H9 (cell line): ENCODE data around the gene AJAP1. TPM values are rescaled to one million over a fixed set of nuclear protein-coding genes. Genes with fewer than 3 reads are reported as not detected.

Source experiments
- DNase-seq: peaks from one replicate; pipeline ENCODE4 v3.0.0-alpha.2; 2017
- H2AFZ ChIP-seq: one replicate; pipeline ENCODE4 v1.6.1; 2013; ENCODE audit warnings: mild to moderate bottlenecking, low read length, control low read depth, moderate library complexity
- H2AK5ac ChIP-seq: 2 replicates; pipeline ENCODE4 v1.6.1; 2013; ENCODE audit warnings: low read length, control low read depth, mixed read lengths; ENCODE audit not compliant: insufficient read length
- H2BK120ac ChIP-seq: one replicate; pipeline ENCODE4 v1.6.1; 2013; ENCODE audit warnings: low read depth, mild to moderate bottlenecking, low read length, control low read depth, inconsistent platforms; ENCODE audit not compliant: poor library complexity, severe bottlenecking
- H2BK12ac ChIP-seq: 2 replicates; pipeline ENCODE4 v1.6.1; 2013; ENCODE audit warnings: low read length, control low read depth, mixed read lengths, low read depth; ENCODE audit not compliant: insufficient read length
- H2BK15ac ChIP-seq: 2 replicates; pipeline ENCODE4 v1.6.1; 2013; ENCODE audit warnings: low read depth, low read length, control low read depth
- H2BK20ac ChIP-seq: one replicate; pipeline ENCODE4 v1.6.1; 2013; ENCODE audit warnings: low read depth, mild to moderate bottlenecking, low read length, control low read depth, inconsistent platforms; ENCODE audit not compliant: poor library complexity, severe bottlenecking
- H2BK5ac ChIP-seq: 2 replicates; pipeline ENCODE4 v1.6.1; 2013; ENCODE audit warnings: low read length, control low read depth, mixed read lengths; ENCODE audit not compliant: insufficient read length
- H3K14ac ChIP-seq: 2 replicates; pipeline ENCODE4 v1.6.1; 2013; ENCODE audit warnings: low read length, control low read depth; ENCODE audit not compliant: insufficient read depth
- H3K18ac ChIP-seq: 2 replicates; pipeline ENCODE4 v1.6.1; 2013; ENCODE audit warnings: low read depth, mild to moderate bottlenecking, mixed read lengths, low read length, control low read depth; ENCODE audit not compliant: insufficient read length
- H3K23ac ChIP-seq: 2 replicates; pipeline ENCODE4 v1.6.1; 2013; ENCODE audit warnings: low read length, control low read depth, mixed read lengths, low read depth; ENCODE audit not compliant: insufficient read length
- H3K23me2 ChIP-seq: 2 replicates; pipeline ENCODE4 v1.6.1; 2013; ENCODE audit warnings: low read depth, mild to moderate bottlenecking, mixed read lengths, low read length, control low read depth; ENCODE audit not compliant: insufficient read length, poor library complexity, severe bottlenecking
- H3K27ac ChIP-seq: 2 replicates; pipeline ENCODE4 v1.5.1; 2013; ENCODE audit warnings: low read length, control low read depth, mixed read lengths, low read depth; ENCODE audit not compliant: insufficient read length
- H3K27me3 ChIP-seq: 2 replicates; pipeline ENCODE4 v1.6.1; 2013; ENCODE audit warnings: low read length, control low read depth, inconsistent platforms; ENCODE audit not compliant: insufficient read depth
- H3K4ac ChIP-seq: 2 replicates; pipeline ENCODE4 v1.6.1; 2013; ENCODE audit warnings: low read depth, mild to moderate bottlenecking, control low read depth, inconsistent platforms, low read length, moderate library complexity
- H3K4me1 ChIP-seq: 2 replicates; pipeline ENCODE4 v1.6.1; 2013; ENCODE audit warnings: low read length, control low read depth, inconsistent platforms; ENCODE audit not compliant: insufficient read depth
- H3K4me2 ChIP-seq: 2 replicates; pipeline ENCODE4 v1.6.1; 2013; ENCODE audit warnings: low read length, control low read depth, mixed read lengths; ENCODE audit not compliant: insufficient read length, insufficient read depth
- H3K56ac ChIP-seq: 2 replicates; pipeline ENCODE4 v1.6.1; 2013; ENCODE audit warnings: low read depth, mild to moderate bottlenecking, mixed read lengths, low read length, control low read depth; ENCODE audit not compliant: insufficient read length
- H3K79me1 ChIP-seq: 2 replicates; pipeline ENCODE4 v1.6.1; 2013; ENCODE audit warnings: low read depth, mild to moderate bottlenecking, moderate library complexity, low read length, control low read depth, inconsistent platforms; ENCODE audit not compliant: insufficient read depth, poor library complexity, severe bottlenecking
- H3K79me2 ChIP-seq: 2 replicates; pipeline ENCODE4 v1.6.1; 2013; ENCODE audit warnings: low read length, control low read depth, inconsistent platforms; ENCODE audit not compliant: insufficient read depth
- H3K9ac ChIP-seq: 2 replicates; pipeline ENCODE4 v1.6.1; 2013; ENCODE audit warnings: low read length, control low read depth, mixed read lengths; ENCODE audit not compliant: insufficient read length; ENCODE audit errors: extremely low read depth
- H3K9me3 ChIP-seq: one replicate; pipeline ENCODE4 v1.6.1; 2013; ENCODE audit warnings: low read depth, low read length, inconsistent platforms; ENCODE audit not compliant: control insufficient read depth
- H3T11ph ChIP-seq: one replicate; pipeline ENCODE4 v1.6.1; 2013; ENCODE audit warnings: mild to moderate bottlenecking, low read length, control low read depth, inconsistent platforms
- H4K20me1 ChIP-seq: one replicate; pipeline ENCODE4 v1.6.1; 2013; ENCODE audit not compliant: control insufficient read depth, insufficient read length, insufficient read depth
- H4K5ac ChIP-seq: 2 replicates; pipeline ENCODE4 v1.6.1; 2013; ENCODE audit warnings: low read depth, mild to moderate bottlenecking, mixed read lengths, low read length, control low read depth; ENCODE audit not compliant: insufficient read length
- H4K8ac ChIP-seq: replicated peaks from 2 replicates; pipeline ENCODE4 v1.6.1; 2013; ENCODE audit warnings: low read length, control low read depth, mixed read lengths, low read depth; ENCODE audit not compliant: insufficient read length
- H4K91ac ChIP-seq: 2 replicates; pipeline ENCODE4 v1.6.1; 2013; ENCODE audit warnings: low read depth, mild to moderate bottlenecking, moderate library complexity, mixed read lengths, low read length, control low read depth; ENCODE audit not compliant: insufficient read length
- H3K27ac Mint-ChIP-seq, 3 experiments: 2 replicates in 2 of 3; 3 replicates in 1 of 3; pipeline ENCODE4 v1.8.0; 2020 to 2021; ENCODE audit warnings: mixed read lengths in 3 of 3, mild to moderate bottlenecking in 1 of 3, moderate library complexity in 1 of 3
- H3K27me3 Mint-ChIP-seq: 2 replicates; pipeline ENCODE4 v1.8.0; 2021; ENCODE audit warnings: low read depth, mild to moderate bottlenecking, moderate library complexity, mixed read lengths
- H3K36me3 Mint-ChIP-seq, 3 experiments: 2 replicates in 2 of 3; 3 replicates in 1 of 3; pipeline ENCODE4 v1.8.0; 2020 to 2021; ENCODE audit warnings: low read depth in 3 of 3, mixed read lengths in 3 of 3; ENCODE audit not compliant: insufficient read depth in 1 of 3
- H3K4me1 Mint-ChIP-seq, 2 experiments: 2 replicates each; pipeline ENCODE4 v1.8.0; 2020; ENCODE audit warnings: mixed read lengths in 2 of 2
- H3K4me3 Mint-ChIP-seq, 2 experiments: 2 replicates in 1 of 2; 3 replicates in 1 of 2; pipeline ENCODE4 v1.8.0; 2020 to 2021; ENCODE audit warnings: mild to moderate bottlenecking in 2 of 2, mixed read lengths in 2 of 2, moderate library complexity in 1 of 2
- H3K9me3 Mint-ChIP-seq, 2 experiments: 2 replicates in 1 of 2; 3 replicates in 1 of 2; pipeline ENCODE4 v1.8.0; 2020; ENCODE audit warnings: mild to moderate bottlenecking in 2 of 2, mixed read lengths in 2 of 2, moderate library complexity in 1 of 2
- CTCF ChIP-seq: fragments of 200-600 bp; sonication (generic); conservative IDR thresholded peaks from 3 replicates; pipeline ENCODE4 v1.8.0; 2021; ENCODE audit warnings: antibody characterized with exemption, mild to moderate bottlenecking
- WGBS: extraction: QIAGEN DNeasy Blood & Tissue Kit; methylation state at CpG from one replicate; pipeline ENCODE4 v1.1.7; 2013; ENCODE audit warnings: missing lambda C conversion rate, low lambda C conversion rate, mixed read lengths; ENCODE audit not compliant: insufficient read length; ENCODE audit errors: extremely low coverage; 5-methylcytosine and 5-hydroxymethylcytosine counted together
- total RNA-seq: library from RNA; stranded (reverse); gene quantifications from 2 replicates; pipeline ENCODE4 v1.2.1, GENCODE V29; 2021

Gene AJAP1
- total RNA-seq, 1 experiment from 2014 or later, result 8.6 TPM

- Histone ChIP-seq H3K23ac (no peak overlapping the region), H2AK5ac (no peak overlapping the region), H3K23me2 (no peaks in the 10 kb centered on the region), H3K18ac (no peak overlapping the region), H2BK5ac (no peak overlapping the region), H2BK15ac (no peak overlapping the region), H3K27ac (no peak overlapping the region), H3K9me3 (no peaks in the 10 kb centered on the region), H4K8ac (no peak overlapping the region), H2AFZ (no peak overlapping the region), H3K79me2 (no peaks in the 10 kb centered on the region), H3K4me1 (no peaks in the 10 kb centered on the region), H2BK120ac (no peak overlapping the region), H3K56ac (no peak overlapping the region), H4K20me1 (no peaks in the 10 kb centered on the region), H3K14ac (no peak overlapping the region), H3T11ph (no peak overlapping the region), H3K9ac (no peak overlapping the region), H2BK20ac (no peak overlapping the region), H3K27me3 (no peaks in the 10 kb centered on the region), H4K91ac (no peak overlapping the region), H3K79me1 (no peaks in the 10 kb centered on the region), H3K4ac (no peak overlapping the region), H4K5ac (no peak overlapping the region), H2BK12ac (no peak overlapping the region), H3K4me2 (no peak overlapping the region)
- Mint-ChIP-seq H3K36me3 (peaks cover 0 to 10% (median 0%) of the 10 kb centered on the region in 3 experiments; a peak in 3 of 7 replicates), H3K27ac (no peak overlapping the region), H3K4me1 (peaks cover 6 to 16% of the 10 kb centered on the region in 2 experiments), H3K4me3 (no peak overlapping the region), H3K27me3 (peaks cover 14% of the 10 kb centered on the region), H3K9me3 (peaks cover 0 to 7% of the 10 kb centered on the region in 2 experiments; a peak in 3 of 5 replicates)
- DNase-seq, result no peak
- no peak for TF ChIP-seq CTCF
- no CpG with 5 or more reads among the region's 12 CpGs for WGBS
Observed at GRCh38 chr1:4696161-4696745, 41.8 kb downstream of the AJAP1 start.
